ACC112 (cell line): ENCODE results near the gene NUP98.
A peak's percentile ranks its signal among the peaks of the same experiment; 100 is the strongest.

Experiments used
- H2AFZ ChIP-seq: fragments of 200-600 bp; sonication (generic); one replicate; pipeline ENCODE4 v1.6.0; 2017; ENCODE audit warnings: antibody characterized with exemption, low read length; ENCODE audit not compliant: unreplicated experiment
- H3K27ac ChIP-seq: fragments of 200-600 bp; sonication (generic); 2 replicates; pipeline ENCODE4 v1.5.1; 2014; ENCODE audit warnings: low read depth, mild to moderate bottlenecking, antibody characterized with exemption, low read length, moderate library complexity
- H3K27me3 ChIP-seq: fragments of 200-600 bp; sonication (generic); 2 replicates; pipeline ENCODE4 v1.6.1; 2014; ENCODE audit warnings: mild to moderate bottlenecking, antibody characterized with exemption, low read length, moderate library complexity, mixed read lengths; ENCODE audit not compliant: insufficient read depth
- H3K36me3 ChIP-seq: fragments of 200-600 bp; sonication (generic); 2 replicates; pipeline ENCODE4 v1.6.1; 2016; ENCODE audit warnings: mild to moderate bottlenecking, antibody characterized with exemption, low read length, moderate library complexity, mixed read lengths; ENCODE audit not compliant: insufficient read depth
- H3K4me1 ChIP-seq: fragments of 200-600 bp; sonication (generic); one replicate; pipeline ENCODE4 v1.6.1; 2016; ENCODE audit warnings: low read length, mixed read lengths; ENCODE audit not compliant: insufficient read depth, unreplicated experiment, control insufficient read depth
- H3K4me3 ChIP-seq: fragments of 200-600 bp; sonication (generic); 2 replicates; pipeline ENCODE4 v1.5.1; 2014; ENCODE audit warnings: mild to moderate bottlenecking, low read depth, low read length
- H3K79me2 ChIP-seq: fragments of 200-600 bp; sonication (generic); one replicate; pipeline ENCODE4 v1.6.0; 2016; ENCODE audit warnings: low read length; ENCODE audit not compliant: control insufficient read depth, unreplicated experiment, insufficient read depth

NUP98 gene

GRCh38 chr11:3642071-3642951 is 155.0 kb downstream of the NUP98 start:
- Histone ChIP-seq H3K27me3 (peaks cover 41% of the 10 kb centered on the region), H3K79me2 (no peaks in the 10 kb centered on the region), H2AFZ (peak overlapping the region; percentile 89), H3K4me3 (peak overlapping the region; percentile 79), H3K4me1 (peaks cover 9% of the 10 kb centered on the region), H3K36me3 (no peaks in the 10 kb centered on the region), H3K27ac (no peak overlapping the region)

- peaks cover 40% of the 10 kb centered on the region for H3K27me3 ChIP-seq
- peaks cover 9% of the 10 kb centered on the region for H3K4me1 ChIP-seq
- peak within 1 kb of the TSS; percentile 79 for H3K4me3 ChIP-seq
- no peak within 1 kb of the TSS for H3K27ac ChIP-seq
- H2AFZ ChIP-seq, result peak within 1 kb of the TSS; percentile 89
- no peaks in the 10 kb centered on the region for H3K79me2 ChIP-seq
- H3K36me3 ChIP-seq, result no peaks in the 10 kb centered on the region
These were observed 155.7 kb downstream of the NUP98 start, which contains the start of gene ART5 for GRCh38 chr11:3641701-3642070. TSS of gene ART5 (minus strand) at chr11:3641992. CDS start at chr11:3641862, 130 bp downstream.

- Histone ChIP-seq H3K27me3 (peaks cover 35% of the 10 kb centered on the region), H3K36me3 (no peaks in the 10 kb centered on the region), H2AFZ (no peak overlapping the region), H3K79me2 (no peaks in the 10 kb centered on the region), H3K27ac (no peak overlapping the region), H3K4me3 (no peak overlapping the region), H3K4me1 (peaks cover 9% of the 10 kb centered on the region)
These were observed 156.2 kb downstream of the NUP98 start for GRCh38 chr11:3641191-3641590.

GRCh38 chr11:3639841-3640240 is 157.5 kb downstream of the NUP98 start:
- no peaks in the 10 kb centered on the region for H3K36me3 ChIP-seq
- peaks cover 9% of the 10 kb centered on the region for H3K4me1 ChIP-seq
- no peak overlapping the region for H3K4me3 ChIP-seq
- H3K27ac ChIP-seq, result no peak overlapping the region
- no peak overlapping the region for H2AFZ ChIP-seq
- no peaks in the 10 kb centered on the region for H3K79me2 ChIP-seq
- peaks cover 32% of the 10 kb centered on the region for H3K27me3 ChIP-seq

GRCh38 chr11:3638513-3638912 is 158.8 kb downstream of the NUP98 start:
- no peak overlapping the region for H2AFZ ChIP-seq
- no peak overlapping the region for H3K4me3 ChIP-seq
- peaks cover 9% of the 10 kb centered on the region for H3K4me1 ChIP-seq
- no peaks in the 10 kb centered on the region for H3K36me3 ChIP-seq
- peaks cover 36% of the 10 kb centered on the region for H3K27me3 ChIP-seq
- no peak overlapping the region for H3K27ac ChIP-seq
- no peaks in the 10 kb centered on the region for H3K79me2 ChIP-seq

GRCh38 chr11:3637201-3637600 is 160.2 kb downstream of the NUP98 start:
- H3K36me3 ChIP-seq, result no peaks in the 10 kb centered on the region
- no peaks in the 10 kb centered on the region for H3K79me2 ChIP-seq
- no peaks in the 10 kb centered on the region for H3K4me1 ChIP-seq
- H2AFZ ChIP-seq, result no peak overlapping the region
- H3K4me3 ChIP-seq, result no peak overlapping the region
- peaks cover 23% of the 10 kb centered on the region for H3K27me3 ChIP-seq
- H3K27ac ChIP-seq, result no peak overlapping the region

- Histone ChIP-seq H3K36me3 (no peaks in the 10 kb centered on the region), H3K4me1 (no peaks in the 10 kb centered on the region), H3K79me2 (no peaks in the 10 kb centered on the region), H2AFZ (no peak overlapping the region), H3K4me3 (no peak overlapping the region), H3K27me3 (0 out of 2 replicates have a peak, but pooled peaks cover 10% of the 10 kb centered on the region), H3K27ac (no peak overlapping the region)
These were observed 161.5 kb downstream of the NUP98 start for GRCh38 chr11:3635641-3636375.

GRCh38 chr11:3632070-3632660 is 165.2 kb downstream of the NUP98 start:
- no peaks in the 10 kb centered on the region for H3K79me2 ChIP-seq

GRCh38 chr11:3631331-3631730 is 166.0 kb downstream of the NUP98 start:
- no peaks in the 10 kb centered on the region for H3K4me1 ChIP-seq
- H3K36me3 ChIP-seq, result no peaks in the 10 kb centered on the region
- no peaks in the 10 kb centered on the region for H3K79me2 ChIP-seq
- no peak overlapping the region for H3K4me3 ChIP-seq
- 0 out of 2 replicates have a peak, but pooled peaks cover 6% of the 10 kb centered on the region for H3K27me3 ChIP-seq
- H3K27ac ChIP-seq, result no peak overlapping the region
- H2AFZ ChIP-seq, result no peak overlapping the region

More at GRCh38 chr11:3632070-3632660, 165.2 kb downstream of the NUP98 start:
- Histone ChIP-seq H3K27ac (no peak overlapping the region), H3K4me1 (no peaks in the 10 kb centered on the region), H3K36me3 (no peaks in the 10 kb centered on the region), H3K4me3 (no peak overlapping the region), H2AFZ (no peak overlapping the region), H3K27me3 (0 out of 2 replicates have a peak, but pooled peaks cover 6% of the 10 kb centered on the region)

- no peak overlapping the region for H2AFZ ChIP-seq
- H3K27ac ChIP-seq, result no peak overlapping the region
- H3K27me3 ChIP-seq, result 0 out of 2 replicates have a peak, but pooled peaks cover 4% of the 10 kb centered on the region
- no peaks in the 10 kb centered on the region for H3K36me3 ChIP-seq
- no peaks in the 10 kb centered on the region for H3K4me1 ChIP-seq
- no peak overlapping the region for H3K4me3 ChIP-seq
- H3K79me2 ChIP-seq, result no peaks in the 10 kb centered on the region
These were observed 170.1 kb downstream of the NUP98 start for GRCh38 chr11:3627291-3627690.
